Heart left ventricle (tissue), 13 donors: ENCODE measurements around the gene SMARCD3.

Experiments used
- CTCF ChIP-seq, 12 donors: fragments of 200-600 bp; sonication (generic) in 4 of 12; IDR thresholded peaks; one replicate each; pipeline versions ENCODE4 v1.5.0 to v1.8.0; 2018 to 2022; ENCODE audit warnings: antibody characterized with exemption in 12 of 12, mild to moderate bottlenecking in 5 of 12
- POLR2A ChIP-seq, 2 donors: fragments of 450-650 bp; IDR thresholded peaks; one replicate each; pipeline ENCODE4 v1.6.1; 2017; ENCODE audit warnings: antibody characterized with exemption in 2 of 2, mild to moderate bottlenecking in 2 of 2, moderate library complexity in 2 of 2
- donor health status: ischemic (EF 13 %, LVEDD 7.1; RV severe dilation, severe dysfunction).
- donor health status: DM: no; HTN: yes; CAD: no.
- donor health status: DM: no; HTN: no; CAD: no.
- donor health status: ischemic (EF 25% LVEDD 6.9; RV normal size, moderate dysfunction).
- donor health status: ischemic (EF 25% LVEDD 5.7; RV mildly dilated, moderate dysfunction).
- donor health status: ischemic (EF 35%, LVEDD 5.7; RV mildly dilated, moderate dysfunction).
- donor health status: nonischemic (EF 11% LVEDD 7.7; RV severe dilation, severe dysfunction).
- donor health status: DM: yes; HTN: yes; CAD: no.
- donor health status: PGD.
- donor health status: ischemic (EF 29% LVEDD 5.4; RV normal size, mild dysfunction).
- donor health status: nonischemic (EF 23%, LVEDD 6.1; RV moderate dilation, normal function).

GRCh38 chr7:151192002-151192539, 56.4 kb downstream of the SMARCD3 start:
- no peak for TF ChIP-seq CTCF (IDR thresholded peaks at IDR 0.05)
- no peak for TF ChIP-seq POLR2A (IDR thresholded peaks at IDR 0.05)
